ENCODE measurements around the gene GRID1.

Gene GRID1

DNA sequence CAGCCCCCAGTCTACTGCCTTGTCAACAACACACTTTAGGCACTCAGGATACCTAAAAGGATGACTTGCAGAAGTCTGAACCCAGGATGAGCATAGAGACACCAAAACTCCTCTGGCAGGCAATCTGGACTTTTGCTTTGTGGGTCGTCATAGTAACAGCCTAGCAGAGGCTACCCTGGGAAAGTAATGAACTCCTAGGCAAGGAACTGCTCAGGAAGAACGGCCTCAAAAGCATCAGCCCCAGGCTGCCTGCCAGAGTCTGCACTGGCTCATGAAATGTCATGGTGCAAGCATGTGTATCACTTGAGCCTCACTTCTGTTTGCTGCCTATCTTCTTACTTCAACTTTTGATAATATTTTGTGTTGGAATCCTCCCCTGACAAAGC lies 715.1 kb downstream of the GRID1 start:
- no peak overlapping the region for H3K4me3 ChIP-seq (ENCODE audit: low read length)
- no peak overlapping the region for H3K9ac ChIP-seq (ENCODE audit: low read depth, low read length)
- no peak overlapping the region for H3K27ac ChIP-seq (ENCODE audit: low read length)
- no peaks in the 10 kb centered on the region for H3K9me3 ChIP-seq (ENCODE audit: insufficient read depth, low read depth, low read length)
- no peaks in the 10 kb centered on the region for H3K4me1 ChIP-seq (ENCODE audit: insufficient read depth, low read length)
- no peaks in the 10 kb centered on the region for H3K27me3 ChIP-seq (ENCODE audit: insufficient read depth, low read length)
- H3K36me3 ChIP-seq (ENCODE audit: insufficient read depth, low read depth, low read length) = no peaks in the 10 kb centered on the region

DNA sequence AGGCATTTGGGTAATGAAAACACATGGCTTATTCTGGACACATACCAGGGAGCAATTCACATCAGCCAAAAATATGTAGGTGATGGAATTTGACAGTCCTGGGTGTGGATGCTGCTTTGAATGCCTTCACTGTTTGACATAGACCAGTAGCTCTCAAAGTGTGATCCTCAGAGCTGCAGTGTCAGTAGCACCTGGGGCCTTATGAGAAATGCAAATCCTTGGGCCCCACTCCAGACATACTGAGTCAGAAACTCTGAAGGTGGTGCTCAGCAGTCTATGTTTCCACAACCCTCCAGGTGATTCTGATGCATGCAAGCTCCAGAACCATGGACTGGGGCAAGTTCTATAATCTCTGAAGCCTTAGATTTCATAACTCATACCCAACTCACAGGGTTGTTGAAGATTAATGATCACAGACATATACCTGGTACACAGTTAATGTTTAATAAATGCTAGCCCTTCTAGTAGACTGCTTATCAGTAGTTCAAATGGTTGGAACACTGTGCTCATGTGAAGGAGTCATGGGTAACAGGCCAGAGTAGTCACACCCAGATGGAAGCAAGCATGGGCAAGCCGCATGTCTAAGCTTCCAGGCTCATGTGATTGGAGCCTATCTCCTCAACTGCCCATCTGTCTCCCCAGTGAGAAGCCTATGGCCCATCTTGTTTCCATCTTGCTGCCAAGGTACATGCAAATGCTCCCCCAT lies 715.7 kb downstream of the GRID1 start:
- no peak overlapping the region for H3K9ac ChIP-seq (ENCODE audit: low read depth, low read length)
- no peaks in the 10 kb centered on the region for H3K36me3 ChIP-seq (ENCODE audit: insufficient read depth, low read depth, low read length)
- no peak overlapping the region for H3K27ac ChIP-seq (ENCODE audit: low read length)
- no peak overlapping the region for H3K4me3 ChIP-seq (ENCODE audit: low read length)
- no peaks in the 10 kb centered on the region for H3K4me1 ChIP-seq (ENCODE audit: insufficient read depth, low read length)
- H3K9me3 ChIP-seq (ENCODE audit: insufficient read depth, low read depth, low read length) = no peaks in the 10 kb centered on the region
- no peaks in the 10 kb centered on the region for H3K27me3 ChIP-seq (ENCODE audit: insufficient read depth, low read length)

DNA sequence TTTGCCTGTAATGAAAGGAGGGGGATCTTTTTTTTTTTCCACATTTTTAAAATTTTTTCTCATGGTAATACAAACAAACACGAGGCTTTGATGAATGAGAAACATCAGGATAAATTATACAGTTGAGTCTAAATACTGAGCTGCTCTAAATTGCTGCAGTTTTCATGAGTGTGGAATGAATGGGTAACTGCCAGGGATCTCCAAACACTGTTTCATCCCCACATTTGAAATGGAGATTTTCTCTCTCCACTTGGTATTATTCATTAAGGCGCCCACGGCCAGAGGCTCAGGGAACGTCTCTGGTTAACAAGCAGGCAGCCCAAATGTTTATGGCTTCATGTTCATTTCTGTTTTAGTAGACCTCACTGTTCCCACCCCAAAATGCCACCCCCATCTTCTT lies 717.1 kb downstream of the GRID1 start:
- Histone ChIP-seq H3K27ac (ENCODE audit: low read length) (no peak overlapping the region), H3K9me3 (ENCODE audit: insufficient read depth, low read depth, low read length) (no peaks in the 10 kb centered on the region), H3K36me3 (ENCODE audit: insufficient read depth, low read depth, low read length) (no peaks in the 10 kb centered on the region), H3K4me3 (ENCODE audit: low read length) (no peak overlapping the region), H3K27me3 (ENCODE audit: insufficient read depth, low read length) (no peaks in the 10 kb centered on the region), H3K9ac (ENCODE audit: low read depth, low read length) (no peak overlapping the region), H3K4me1 (ENCODE audit: insufficient read depth, low read length) (no peaks in the 10 kb centered on the region; the same call in 1 of the 2 replicates)

DNA sequence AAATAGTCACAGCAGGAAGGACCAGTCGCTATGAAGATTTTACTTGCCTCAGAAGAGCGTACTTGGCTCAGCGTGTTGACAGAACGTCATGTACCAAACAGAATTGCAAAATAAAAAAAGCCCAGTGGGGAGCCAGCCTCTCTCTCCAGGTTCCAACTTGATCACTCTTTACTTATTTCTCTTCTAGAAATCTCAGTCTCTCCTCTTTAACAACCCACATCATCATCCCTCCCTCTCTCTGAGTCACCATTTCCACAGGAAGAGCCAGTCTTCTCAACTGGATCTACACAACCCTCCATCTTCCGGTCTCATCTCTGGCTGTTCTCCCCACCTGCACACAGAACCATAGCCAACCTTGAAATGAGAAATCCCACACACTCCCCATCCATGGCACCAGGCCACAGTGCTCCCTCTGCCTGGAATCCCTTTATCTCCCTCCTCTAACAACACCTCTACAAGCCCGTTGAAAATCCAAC lies 718.3 kb downstream of the GRID1 start:
- Histone ChIP-seq H3K27ac (ENCODE audit: low read length) (no peak overlapping the region), H3K9ac (ENCODE audit: low read depth, low read length) (no peak overlapping the region)

DNA sequence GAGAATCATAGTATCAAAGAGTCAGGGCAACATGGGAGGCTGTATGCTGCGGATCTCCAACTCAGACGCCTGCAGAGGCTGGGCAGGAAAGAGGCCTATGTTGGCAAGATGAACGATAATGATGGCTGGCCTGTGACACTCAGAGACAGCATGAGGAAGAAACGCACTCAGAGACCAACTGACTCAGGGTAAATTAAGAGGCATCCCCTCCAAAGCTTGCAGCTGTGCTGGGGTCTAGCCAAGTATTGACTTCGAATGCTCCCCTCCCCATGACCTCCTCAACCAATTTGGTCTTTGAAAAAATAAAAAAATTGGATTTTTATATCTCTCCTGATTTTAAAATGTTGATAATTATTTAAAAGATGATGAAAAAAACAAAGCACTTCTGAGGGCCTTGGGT lies 718.9 kb downstream of the GRID1 start:
- Histone ChIP-seq H3K27ac (ENCODE audit: low read length) (no peak overlapping the region), H3K4me3 (ENCODE audit: low read length) (no peak overlapping the region), H3K9me3 (ENCODE audit: insufficient read depth, low read depth, low read length) (no peaks in the 10 kb centered on the region), H3K36me3 (ENCODE audit: insufficient read depth, low read depth, low read length) (no peaks in the 10 kb centered on the region), H3K9ac (ENCODE audit: low read depth, low read length) (no peak overlapping the region), H3K27me3 (ENCODE audit: insufficient read depth, low read length) (no peaks in the 10 kb centered on the region), H3K4me1 (ENCODE audit: insufficient read depth, low read length) (no peaks in the 10 kb centered on the region; the same call in 1 of the 2 replicates)

More for the DNA sequence above, 718.3 kb downstream of the GRID1 start:
- Histone ChIP-seq H3K4me1 (ENCODE audit: insufficient read depth, low read length) (no peaks in the 10 kb centered on the region; the same call in 1 of the 2 replicates), H3K4me3 (ENCODE audit: low read length) (no peak overlapping the region), H3K9me3 (ENCODE audit: insufficient read depth, low read depth, low read length) (no peaks in the 10 kb centered on the region), H3K27me3 (ENCODE audit: insufficient read depth, low read length) (no peaks in the 10 kb centered on the region), H3K36me3 (ENCODE audit: insufficient read depth, low read depth, low read length) (no peaks in the 10 kb centered on the region)

DNA sequence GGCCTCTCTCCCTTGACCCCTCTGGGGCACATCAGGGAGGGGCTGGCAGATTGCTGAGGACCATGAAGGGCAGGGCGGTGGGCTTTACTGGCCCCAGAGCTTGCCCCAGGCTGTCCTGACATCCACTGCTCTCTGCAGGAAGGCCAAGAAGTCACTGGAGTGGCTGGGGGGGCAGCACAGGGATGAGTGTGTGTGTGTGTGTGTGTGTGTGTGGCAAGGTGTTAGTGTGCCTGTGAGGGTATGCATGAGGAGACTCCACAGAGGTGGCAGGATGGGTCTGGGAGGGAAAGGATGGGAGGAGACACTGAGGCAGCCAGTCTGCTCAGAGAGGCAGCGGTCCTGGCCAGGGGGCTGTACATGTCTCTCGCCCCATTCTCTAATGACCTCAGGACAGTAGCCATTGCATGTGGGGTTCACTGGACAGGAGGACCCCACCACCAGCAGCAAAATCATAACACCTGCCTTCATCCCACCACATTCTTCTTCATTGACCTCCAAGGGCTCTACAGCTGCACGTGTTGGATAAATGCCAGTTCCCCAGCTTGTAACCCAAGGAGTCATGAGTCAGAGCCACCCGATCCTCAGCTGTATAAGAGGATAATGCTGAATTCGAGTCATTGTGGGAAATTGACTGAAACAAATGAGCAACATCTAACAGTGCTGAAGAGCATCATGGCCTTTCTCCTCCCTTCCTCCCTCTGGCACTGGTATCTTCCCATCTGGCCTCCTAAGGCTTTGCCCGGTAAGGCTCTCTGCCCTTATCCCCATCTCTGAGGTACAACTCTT lies 720.5 kb downstream of the GRID1 start:
- H3K36me3 ChIP-seq (ENCODE audit: insufficient read depth, low read depth, low read length) = no peaks in the 10 kb centered on the region
- no peaks in the 10 kb centered on the region for H3K27me3 ChIP-seq (ENCODE audit: insufficient read depth, low read length)

DNA sequence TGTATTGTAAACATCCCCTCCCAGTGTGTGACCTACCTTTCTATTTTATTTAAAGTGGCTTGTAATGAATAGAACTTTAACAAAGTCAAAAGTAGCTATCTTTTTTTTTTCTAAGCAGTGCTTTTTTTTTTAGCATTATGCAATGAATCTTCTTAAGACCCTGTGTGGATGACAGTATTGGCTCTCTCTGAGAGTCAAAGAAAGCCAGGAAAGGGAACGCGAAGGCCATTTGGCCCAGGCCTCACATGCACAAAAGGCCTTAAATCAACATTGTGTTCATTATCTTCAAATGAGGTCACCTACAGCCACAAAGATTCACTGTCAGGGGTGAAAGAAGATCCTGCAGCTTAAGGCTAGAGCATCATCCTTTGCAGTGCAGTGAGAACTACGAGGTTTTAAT lies 721.5 kb downstream of the GRID1 start:
- Histone ChIP-seq H3K4me1 (ENCODE audit: insufficient read depth, low read length) (no peaks in the 10 kb centered on the region; the same call in 1 of the 2 replicates), H3K4me3 (ENCODE audit: low read length) (no peak overlapping the region), H3K27ac (ENCODE audit: low read length) (no peak overlapping the region), H3K36me3 (ENCODE audit: insufficient read depth, low read depth, low read length) (no peaks in the 10 kb centered on the region), H3K9ac (ENCODE audit: low read depth, low read length) (no peak overlapping the region), H3K27me3 (ENCODE audit: insufficient read depth, low read length) (no peaks in the 10 kb centered on the region), H3K9me3 (ENCODE audit: insufficient read depth, low read depth, low read length) (no peaks in the 10 kb centered on the region)

More for the DNA sequence above, 720.5 kb downstream of the GRID1 start:
- H3K4me3 ChIP-seq (ENCODE audit: low read length) = no peak overlapping the region
- no peak overlapping the region for H3K9ac ChIP-seq (ENCODE audit: low read depth, low read length)
- no peak overlapping the region for H3K27ac ChIP-seq (ENCODE audit: low read length)
- H3K9me3 ChIP-seq (ENCODE audit: insufficient read depth, low read depth, low read length) = no peaks in the 10 kb centered on the region
- H3K4me1 ChIP-seq (ENCODE audit: insufficient read depth, low read length) = no peaks in the 10 kb centered on the region; the same call in 1 of the 2 replicates

DNA sequence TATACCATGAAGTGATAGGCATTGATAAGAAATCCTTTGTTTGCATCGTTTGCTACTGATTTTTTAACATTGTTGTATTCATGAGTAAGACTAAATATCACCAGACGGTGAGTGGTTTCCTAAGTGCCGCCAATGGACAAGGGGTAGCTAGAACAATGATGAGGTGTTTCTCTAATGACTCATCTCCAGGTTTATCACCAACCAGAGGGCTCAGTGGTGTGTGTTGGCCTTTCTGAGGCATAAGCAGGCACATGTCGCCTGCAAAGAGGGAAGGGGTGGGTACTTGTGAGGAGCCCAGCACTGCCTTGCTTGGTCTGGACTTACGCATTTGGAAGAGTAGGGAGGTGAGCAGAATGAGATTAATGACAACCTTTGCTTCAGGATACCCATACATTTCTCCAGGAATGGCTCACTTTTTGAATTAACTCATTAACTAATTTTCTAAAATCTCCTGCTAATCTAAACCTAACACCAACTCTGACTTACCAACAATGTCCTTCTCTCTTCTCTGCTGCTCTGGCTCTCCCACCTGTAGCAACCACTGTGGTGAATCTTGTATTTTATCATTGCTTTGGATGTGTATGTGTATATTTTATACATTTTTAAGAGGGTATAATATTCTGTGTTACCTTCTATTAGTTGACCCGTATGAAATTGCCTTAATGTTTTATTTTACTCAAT lies 722.6 kb downstream of the GRID1 start:
- H3K36me3 ChIP-seq (ENCODE audit: insufficient read depth, low read depth, low read length) = no peaks in the 10 kb centered on the region
- H3K27ac ChIP-seq (ENCODE audit: low read length) = no peak overlapping the region
- H3K4me1 ChIP-seq (ENCODE audit: insufficient read depth, low read length) = no peaks in the 10 kb centered on the region; the same call in 1 of the 2 replicates
- H3K27me3 ChIP-seq (ENCODE audit: insufficient read depth, low read length) = no peaks in the 10 kb centered on the region
- H3K9ac ChIP-seq (ENCODE audit: low read depth, low read length) = no peak overlapping the region
- no peak overlapping the region for H3K4me3 ChIP-seq (ENCODE audit: low read length)
- no peaks in the 10 kb centered on the region for H3K9me3 ChIP-seq (ENCODE audit: insufficient read depth, low read depth, low read length)

DNA sequence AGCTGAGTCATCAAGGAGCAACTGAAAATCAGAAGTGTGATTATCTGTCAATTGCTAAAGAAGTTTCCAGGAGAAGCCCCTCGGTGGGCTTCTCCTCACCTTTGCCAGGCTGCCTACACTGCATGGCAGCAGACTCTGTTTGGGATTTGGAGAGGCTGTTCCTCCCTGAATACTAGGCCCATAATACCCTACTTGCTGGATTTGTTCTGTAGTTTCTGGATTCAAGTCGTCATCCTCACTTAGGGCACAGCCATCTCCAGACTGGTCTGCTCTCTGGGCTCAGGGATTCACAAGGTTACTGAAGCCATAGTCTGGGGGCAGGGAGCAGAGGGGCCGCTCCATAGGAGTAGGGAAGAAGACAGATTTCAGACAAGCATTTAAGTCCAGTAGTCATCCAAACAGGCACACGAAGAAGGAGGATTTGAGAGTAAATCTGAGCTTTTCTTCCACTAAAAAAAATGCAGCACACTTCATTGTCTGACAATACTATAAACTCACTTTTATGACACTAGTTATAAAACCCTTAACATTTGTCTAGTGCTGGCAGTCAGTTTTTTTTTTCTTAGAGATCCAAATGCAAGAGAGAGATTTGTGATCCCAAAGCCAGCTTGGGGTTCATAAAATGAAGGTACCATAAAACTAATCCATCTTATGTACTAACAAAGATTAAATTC lies 723.3 kb downstream of the GRID1 start:
- H3K27ac ChIP-seq (ENCODE audit: low read length) = no peak overlapping the region
- H3K36me3 ChIP-seq (ENCODE audit: insufficient read depth, low read depth, low read length) = no peaks in the 10 kb centered on the region
- H3K9me3 ChIP-seq (ENCODE audit: insufficient read depth, low read depth, low read length) = no peaks in the 10 kb centered on the region
- no peaks in the 10 kb centered on the region for H3K27me3 ChIP-seq (ENCODE audit: insufficient read depth, low read length)
- no peak overlapping the region for H3K9ac ChIP-seq (ENCODE audit: low read depth, low read length)
- H3K4me1 ChIP-seq (ENCODE audit: insufficient read depth, low read length) = no peaks in the 10 kb centered on the region; the same call in 1 of the 2 replicates
- H3K4me3 ChIP-seq (ENCODE audit: low read length) = no peak overlapping the region

DNA sequence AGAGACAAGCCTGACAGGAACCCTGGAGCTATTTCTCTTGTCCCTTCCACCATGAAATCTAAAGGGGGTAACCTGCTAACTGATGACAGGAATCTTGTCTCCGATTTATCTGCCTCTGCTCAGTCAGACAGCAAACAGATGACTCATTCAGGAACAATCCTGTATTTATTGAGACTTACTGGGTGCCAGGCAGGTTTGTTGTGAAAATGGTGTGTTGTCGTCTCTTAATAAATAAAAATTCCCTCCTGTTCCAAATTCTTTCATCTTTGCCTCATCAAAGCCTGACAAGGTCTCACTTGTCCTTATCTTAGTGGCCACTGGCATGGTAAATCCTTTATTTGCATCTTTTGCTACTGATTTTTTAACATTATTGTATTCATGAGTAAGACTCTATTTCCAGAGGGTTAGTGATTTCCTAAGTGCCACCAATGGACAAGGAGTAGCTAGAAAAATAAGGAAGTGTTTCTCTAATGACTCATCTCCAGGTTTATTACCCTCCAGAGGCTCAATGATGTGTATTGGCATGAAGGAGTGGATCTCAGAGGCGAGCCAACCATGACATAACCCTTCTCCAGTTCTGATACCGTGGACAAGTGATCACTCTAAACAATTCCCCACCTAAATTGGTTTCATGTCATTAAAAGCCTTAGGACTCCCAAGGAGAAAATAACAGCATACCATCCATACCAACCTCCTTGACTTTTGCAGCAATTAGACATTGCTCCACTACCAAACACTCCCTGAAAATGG lies 724.0 kb downstream of the GRID1 start:
- Histone ChIP-seq H3K9ac (ENCODE audit: low read depth, low read length) (no peak overlapping the region), H3K27ac (ENCODE audit: low read length) (no peak overlapping the region), H3K4me1 (ENCODE audit: insufficient read depth, low read length) (no peaks in the 10 kb centered on the region; the same call in 1 of the 2 replicates)

DNA sequence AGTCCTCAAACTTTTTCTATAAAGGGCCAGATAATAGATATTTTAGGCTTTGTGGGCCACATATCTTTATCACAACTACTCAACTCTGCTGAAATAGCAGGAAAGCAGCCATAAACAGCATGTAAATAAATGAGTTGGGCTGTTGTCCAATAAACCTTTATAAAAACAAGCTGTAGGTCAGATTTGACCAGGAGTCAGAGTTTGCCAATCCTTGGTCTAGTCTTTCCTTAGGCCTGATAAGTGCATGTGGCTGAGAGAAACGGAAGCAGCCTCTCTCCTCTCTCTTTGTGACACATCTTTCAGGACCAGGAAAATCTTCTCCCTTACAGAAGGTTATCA lies 724.5 kb downstream of the GRID1 start:
- Histone ChIP-seq H3K27me3 (ENCODE audit: insufficient read depth, low read length) (no peaks in the 10 kb centered on the region), H3K9me3 (ENCODE audit: insufficient read depth, low read depth, low read length) (no peaks in the 10 kb centered on the region), H3K27ac (ENCODE audit: low read length) (no peak overlapping the region), H3K9ac (ENCODE audit: low read depth, low read length) (no peak overlapping the region), H3K36me3 (ENCODE audit: insufficient read depth, low read depth, low read length) (no peaks in the 10 kb centered on the region), H3K4me3 (ENCODE audit: low read length) (no peak overlapping the region), H3K4me1 (ENCODE audit: insufficient read depth, low read length) (no peaks in the 10 kb centered on the region; the same call in 1 of the 2 replicates)

More for the DNA sequence above, 724.0 kb downstream of the GRID1 start:
- Histone ChIP-seq H3K27me3 (ENCODE audit: insufficient read depth, low read length) (no peaks in the 10 kb centered on the region), H3K4me3 (ENCODE audit: low read length) (no peak overlapping the region), H3K9me3 (ENCODE audit: insufficient read depth, low read depth, low read length) (no peaks in the 10 kb centered on the region), H3K36me3 (ENCODE audit: insufficient read depth, low read depth, low read length) (no peaks in the 10 kb centered on the region)

Data from iPS-20b (cell line).